HK-2 (cell line): ENCODE measurements around the gene SMAD7.

ENCODE experiments used
- DNase-seq: peaks from one replicate; pipeline ENCODE4 v3.0.0-alpha.2; 2018; ENCODE audit not compliant: unreplicated experiment

The SMAD7 gene

DNA sequence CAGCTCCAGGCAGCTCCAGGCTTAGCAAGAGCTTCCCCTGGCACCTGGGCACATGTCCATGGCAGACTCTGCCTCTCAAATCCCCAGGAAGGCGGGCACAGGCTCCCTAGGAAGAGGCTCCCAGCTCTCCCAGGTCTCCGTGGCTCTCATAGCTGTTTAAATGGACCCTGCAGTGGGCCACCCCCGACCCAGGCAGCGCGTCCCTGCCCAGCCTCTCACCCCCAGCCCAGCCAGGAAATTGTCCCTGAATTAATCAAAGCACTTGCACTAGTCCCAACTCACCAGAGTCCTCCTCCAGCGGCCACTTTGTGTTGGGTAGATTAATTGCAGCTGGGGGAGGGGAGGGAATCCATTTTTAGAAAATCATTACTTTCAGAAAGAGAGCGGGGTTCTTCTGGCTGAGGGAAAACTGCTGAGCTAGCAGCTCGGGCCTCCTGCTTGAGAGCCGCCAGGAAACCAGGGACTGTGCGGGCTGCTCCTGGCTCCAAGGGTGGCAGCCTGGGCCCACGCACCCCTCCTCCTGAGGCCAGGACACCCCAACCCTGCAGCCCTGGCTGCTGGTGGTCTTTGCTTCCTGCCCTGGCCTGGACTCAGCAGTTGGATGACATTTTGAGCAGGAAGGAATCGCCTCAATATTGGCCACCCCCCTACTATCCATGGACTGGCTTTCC is 36.0 kb downstream of the SMAD7 start:
- no peak for DNase-seq

DNA sequence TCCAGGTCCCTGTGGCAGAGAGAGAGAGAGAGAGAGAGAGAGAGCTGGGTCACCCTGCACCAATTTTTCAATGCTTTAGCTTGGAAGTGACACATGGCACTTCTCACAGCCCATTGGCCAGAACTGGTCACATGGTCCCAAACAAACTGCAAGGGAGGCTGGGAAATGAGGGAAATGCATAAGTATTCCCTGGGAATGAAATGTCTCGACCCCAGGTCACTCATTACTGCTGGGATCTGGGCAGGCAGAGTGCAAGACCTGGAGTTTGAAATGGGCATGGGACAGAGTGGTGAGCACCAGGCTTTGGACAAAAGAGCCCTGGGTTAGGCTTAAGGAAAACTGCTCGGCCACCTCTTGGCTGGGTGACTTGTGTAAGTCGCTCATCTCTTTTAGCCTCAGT is 37.0 kb downstream of the SMAD7 start:
- DNase-seq = no peak

DNA sequence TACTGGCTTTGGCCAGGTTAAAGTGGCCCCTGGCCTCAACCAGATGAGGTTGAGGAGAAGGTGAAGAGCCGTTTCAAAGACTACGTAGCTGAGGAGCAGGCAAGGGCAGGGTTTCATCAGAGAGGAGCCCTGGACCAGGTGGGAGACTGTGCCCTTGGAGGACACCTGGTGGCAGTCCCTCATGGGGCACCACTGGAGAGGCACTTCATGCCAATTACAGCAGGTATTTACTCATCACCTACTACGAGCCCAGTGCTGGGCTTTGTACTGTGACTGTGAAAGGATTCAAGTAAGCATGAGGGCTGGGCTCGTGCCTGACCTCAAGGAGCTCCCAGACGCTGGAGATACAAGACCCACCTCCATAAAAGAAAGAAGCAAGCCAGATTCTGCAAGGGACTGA is 37.6 kb downstream of the SMAD7 start:
- DNase-seq = no peak

DNA sequence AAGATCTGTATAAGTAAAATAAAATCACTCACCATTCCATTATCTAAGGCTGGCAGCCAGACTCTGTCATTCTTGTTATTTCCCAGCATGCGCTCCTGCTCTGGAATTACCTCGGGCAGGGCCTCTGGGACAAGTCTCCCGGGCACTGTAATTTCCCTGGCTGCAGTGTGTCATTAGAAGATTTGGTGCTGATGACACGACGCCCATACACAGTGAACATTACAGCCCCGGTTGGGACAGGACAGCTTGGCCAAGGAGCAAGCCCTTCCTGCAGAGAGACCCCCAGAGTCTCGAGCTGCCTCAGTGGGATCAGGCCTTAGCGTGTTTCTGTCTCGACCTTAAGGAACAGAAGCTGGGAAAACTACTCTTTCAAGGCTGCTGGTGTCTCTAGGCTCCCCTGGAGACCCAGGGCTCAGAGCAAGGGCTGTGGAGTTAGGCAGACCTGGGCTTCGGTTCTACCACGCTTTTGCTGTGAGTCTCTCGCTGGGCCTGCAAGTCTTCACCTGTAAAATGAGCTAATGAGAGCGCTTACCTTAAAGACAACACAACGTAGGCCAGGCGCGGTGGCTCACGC is 39.7 kb downstream of the SMAD7 start:
- DNase-seq = no peak

DNA sequence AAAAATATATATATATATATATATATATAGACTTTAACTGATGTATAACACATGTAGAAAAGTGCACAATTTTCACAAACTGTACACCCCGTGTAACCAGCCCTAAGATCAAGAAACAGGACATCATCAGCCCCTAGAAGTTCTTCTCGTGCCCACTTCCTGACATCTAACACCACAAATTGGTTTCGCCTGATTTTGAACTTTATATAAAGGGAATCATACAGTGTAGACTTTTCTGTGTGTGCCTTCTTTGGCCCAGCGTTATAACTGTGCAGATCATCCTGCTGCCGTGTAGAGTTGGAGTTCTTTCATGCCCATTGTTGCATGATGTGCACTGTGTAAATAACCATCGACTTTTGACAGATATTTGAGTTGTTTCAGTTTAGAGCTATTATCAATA is 41.0 kb downstream of the SMAD7 start:
- no peak for DNase-seq

DNA sequence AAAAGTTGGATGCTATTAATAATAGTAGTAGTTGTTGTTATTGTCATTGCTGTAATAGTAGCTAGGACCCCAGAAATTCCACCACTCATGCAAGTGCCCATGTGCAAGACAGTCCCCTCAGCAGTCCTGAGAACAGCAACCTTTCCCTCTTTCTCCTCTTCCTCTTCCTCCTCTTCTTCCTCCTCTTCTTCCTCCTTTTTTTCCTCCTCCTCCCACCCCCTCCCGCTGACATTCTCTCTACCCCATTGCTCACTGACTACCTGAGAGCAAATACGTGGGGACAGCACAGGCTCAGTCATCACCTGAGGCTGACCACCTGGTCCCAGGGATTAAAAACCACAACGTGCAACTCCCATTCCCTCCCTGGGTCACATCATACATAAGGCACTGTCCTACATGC is 41.8 kb downstream of the SMAD7 start:
- DNase-seq = no peak

DNA sequence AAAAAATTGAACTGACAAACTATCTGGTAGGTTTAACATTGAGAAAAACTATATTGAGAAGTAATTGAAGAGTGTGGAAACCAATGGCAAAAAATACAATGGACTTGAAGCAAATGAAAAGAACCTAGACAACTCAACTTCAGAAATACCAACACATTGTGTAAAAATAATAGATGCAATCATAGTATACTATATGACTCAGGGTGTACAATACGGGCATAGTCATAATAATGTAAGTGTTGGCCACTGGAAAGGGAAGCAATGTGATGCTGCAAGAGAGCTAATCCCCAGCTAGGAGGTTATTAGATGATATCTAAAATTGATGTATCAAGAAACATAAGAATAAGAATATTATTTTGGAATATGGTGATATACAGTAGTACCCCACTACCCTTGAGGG is 45.3 kb downstream of the SMAD7 start:
- DNase-seq = no peak

DNA sequence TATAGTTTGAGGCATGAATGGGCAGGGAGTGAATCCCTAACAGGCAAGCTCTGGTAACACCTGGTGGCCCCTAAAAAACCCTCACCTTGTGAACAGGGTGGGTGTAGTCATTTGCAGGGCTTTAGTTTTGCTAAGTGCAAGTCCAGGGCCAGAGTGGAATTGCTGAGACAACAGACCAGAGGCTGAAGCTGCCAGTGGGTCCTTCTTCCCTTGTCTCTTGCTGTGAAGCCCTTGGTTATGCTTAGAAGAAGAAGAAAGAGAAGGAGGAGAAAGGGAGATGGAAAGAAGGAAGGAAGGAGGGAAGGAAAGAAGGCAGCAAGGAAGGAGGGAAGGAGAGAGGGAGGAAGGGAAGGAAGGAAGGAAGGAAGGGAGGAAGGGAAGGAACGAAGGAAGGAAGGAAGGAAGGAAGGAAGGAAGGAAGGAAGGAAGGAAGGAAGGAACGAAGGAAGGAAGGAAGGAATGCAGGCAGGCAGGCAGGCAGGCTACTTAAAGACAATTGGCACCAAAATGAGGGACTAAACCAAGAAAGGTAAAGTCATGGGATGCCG is 45.8 kb downstream of the SMAD7 start:
- DNase-seq = no peak

DNA sequence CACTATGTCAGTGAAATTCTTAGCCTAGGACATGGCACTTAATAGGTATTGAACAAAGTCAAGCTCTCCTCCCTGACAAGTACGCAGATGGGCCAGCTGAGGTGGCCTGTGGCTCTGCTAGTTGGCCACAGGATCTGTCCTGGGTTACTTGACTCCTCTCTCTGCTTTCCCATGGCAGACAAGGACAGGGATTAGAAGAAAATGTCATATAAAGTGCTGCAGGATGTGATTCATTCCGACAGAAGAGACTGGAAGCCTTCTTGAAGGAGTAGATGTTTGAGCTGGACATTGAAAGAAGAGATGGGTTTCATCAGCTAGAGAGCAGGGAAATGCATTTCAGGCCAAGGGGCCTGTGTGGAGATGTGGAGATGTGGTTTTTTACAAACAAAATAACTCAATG is 46.7 kb downstream of the SMAD7 start:
- DNase-seq = no peak

DNA sequence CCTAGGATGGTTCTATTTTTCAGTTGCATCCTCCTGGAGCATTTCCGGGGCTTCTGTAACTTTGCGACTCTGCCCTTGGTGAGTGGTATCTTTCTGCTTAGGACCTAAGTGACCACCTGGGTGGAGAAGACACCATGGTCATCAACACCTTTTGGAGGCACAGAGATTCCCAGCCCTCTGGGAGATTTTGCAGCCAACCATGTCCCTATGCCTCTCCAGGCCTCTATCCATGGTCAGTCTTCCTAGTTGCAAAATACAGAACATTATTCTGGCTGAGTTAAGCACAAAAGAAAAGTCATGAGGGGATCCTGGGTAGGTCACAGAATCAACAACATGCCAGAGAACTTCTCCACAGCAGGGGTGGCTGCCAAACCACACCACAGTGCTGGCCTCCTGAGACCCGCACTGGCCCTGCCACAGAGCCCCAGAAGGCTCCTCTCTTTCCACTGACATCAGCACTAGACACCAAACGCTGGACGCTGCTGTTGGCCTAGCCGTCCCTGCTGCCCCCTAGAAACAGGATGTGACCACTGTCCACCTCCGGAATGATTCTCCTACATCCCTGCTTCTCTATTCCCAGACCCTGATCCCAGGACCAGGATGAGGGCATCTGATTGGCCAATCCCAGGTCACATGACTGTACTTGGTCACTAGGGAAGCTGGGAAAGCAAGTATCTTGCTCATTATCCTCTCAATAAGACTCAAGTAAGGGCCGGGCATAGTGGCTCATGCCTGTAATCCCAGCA is 47.7 kb downstream of the SMAD7 start:
- no peak for DNase-seq

DNA sequence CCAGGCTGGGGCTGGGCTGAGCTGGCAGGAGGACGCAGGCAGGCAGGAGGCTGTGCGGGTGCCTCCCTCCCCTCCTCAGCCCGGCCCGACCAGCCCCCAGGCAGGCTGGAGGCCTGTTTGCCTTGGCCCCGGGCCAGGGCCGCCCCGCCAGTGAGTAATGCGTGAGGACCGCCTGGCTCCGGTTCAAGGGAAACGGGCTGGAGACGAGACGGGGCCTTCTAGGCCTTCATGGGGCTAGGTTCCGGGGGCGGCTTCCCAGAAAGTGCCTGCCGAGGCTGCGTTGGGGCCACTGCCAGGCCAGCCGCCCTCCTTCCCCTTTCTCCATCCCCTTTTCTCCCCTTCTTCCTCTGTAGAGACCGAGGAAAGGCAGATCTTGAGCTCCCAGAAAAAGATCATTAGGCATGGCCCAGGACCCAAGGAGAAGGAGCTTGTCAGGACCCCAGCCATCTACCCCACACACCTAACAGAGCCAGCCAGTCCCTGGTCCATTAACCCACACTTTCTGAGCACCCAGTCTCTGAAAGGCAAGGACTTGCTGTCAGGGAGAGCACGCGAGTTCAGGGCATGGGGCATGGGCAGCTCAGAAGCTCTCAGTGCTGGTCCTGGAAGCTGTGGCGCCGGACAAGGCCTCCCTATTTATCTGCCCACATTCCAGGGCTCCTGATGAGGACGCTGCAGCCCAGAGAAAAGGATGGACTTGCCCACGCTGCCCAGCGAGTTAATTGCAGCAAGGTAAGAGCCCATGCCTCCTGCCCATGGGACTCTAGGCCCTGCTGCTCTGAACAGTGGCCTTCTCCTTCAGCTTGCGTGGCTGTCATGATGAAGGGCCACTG is 48.5 kb downstream of the SMAD7 start:
- DNase-seq = peak; percentile 91

DNA sequence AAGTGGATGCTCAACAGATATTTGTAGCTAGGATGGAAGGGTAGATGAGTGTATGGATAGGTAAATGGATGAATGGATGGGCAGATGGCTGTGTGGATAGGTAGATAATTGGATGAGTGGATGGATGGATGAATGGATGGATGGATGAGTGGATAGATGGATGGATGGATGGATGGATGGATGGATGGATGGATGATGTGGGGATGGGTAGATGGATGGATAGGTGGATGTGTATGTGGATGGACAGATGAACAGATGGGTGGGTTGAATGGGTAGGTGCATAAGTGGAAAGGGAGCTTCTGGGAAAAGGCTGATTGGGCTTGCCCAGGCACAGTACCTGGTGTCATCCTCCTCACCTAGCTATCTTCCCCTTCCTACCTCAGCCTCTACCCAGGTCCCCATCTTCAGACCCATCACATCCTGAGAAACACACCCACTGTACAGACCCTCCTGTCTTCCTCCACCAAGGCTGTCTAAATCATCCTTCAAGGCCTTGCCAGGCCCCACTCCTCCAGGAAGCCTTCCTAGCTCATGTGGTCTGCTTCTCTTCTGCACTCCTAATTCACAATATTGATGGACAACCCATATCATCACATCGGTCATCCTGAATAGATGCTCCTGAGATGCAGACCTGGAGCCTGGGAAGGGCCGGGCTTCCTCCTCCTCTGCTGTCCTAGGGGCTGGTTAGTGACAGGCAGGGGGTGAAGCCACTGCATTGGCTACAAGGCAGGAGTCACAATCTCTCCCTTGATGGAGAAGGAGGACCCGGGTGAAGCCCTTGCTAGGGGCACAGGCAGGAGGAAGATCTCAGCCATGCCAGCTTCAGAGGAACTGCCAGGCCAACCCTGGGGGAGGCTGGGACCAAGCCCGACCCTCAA is 49.4 kb downstream of the SMAD7 start:
- no peak for DNase-seq

DNA sequence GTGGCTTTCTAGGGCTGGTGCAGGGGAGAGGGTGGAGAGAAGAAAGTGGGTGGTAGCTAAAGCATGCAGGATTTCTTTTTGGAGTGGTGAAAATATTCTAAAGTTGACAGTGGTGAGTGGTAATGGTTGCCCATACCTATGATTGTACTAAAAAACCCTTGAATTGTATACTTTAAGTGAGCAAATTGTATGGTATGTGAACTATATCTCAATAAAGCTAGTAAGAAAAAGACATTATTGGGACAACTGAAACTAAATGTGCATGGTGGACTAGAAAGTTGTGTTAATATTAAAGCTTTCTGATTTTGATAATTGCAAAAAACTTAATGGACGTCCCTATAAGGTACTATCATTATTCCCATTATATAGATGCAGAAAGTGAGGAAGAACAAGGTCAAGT is 50.3 kb downstream of the SMAD7 start:
- no peak for DNase-seq

DNA sequence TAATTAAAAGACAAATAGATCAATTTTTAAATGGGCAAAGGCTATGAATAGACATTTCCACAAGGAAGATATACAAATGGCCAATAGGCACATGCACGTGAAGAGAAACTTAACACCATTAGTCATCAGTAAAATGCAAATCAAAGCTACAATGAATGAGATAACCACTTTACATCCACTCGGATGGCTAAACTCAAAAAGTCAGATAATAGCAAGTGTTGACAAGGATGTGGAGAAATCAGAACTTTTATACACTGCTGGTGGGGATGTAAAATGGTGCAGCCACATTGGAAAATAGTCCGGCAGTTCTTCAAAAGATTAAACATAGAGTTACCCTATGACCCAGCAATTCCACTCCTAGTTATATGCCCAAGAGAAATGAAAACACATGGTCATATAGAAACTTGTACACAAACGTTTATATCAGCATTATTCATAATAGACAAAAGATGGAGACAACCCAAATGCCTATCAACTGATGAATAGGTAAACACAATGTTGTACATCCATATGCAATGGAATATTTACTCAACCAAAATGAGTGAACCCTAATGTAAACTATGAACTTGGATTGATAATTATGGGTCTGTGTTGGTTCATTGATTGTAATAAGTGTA is 51.1 kb downstream of the SMAD7 start:
- DNase-seq = no peak

DNA sequence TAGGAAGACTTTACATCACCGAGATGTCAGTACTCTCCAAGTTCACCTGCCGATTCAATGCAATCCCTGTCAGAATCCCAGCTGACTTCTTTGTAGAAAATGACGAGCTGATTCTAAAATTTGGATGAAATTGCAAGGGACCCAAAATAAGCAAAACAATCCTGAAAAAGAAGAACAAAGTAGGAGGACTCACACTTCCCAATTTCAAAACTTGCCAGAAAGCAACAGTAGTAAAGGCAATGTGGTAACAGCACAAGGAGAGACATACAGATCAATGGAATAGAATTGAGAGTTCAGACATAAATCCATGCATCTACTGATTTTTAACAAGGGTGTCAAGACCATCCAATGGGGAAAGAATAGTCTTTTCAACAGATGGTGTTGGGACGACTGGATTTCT is 52.2 kb downstream of the SMAD7 start:
- no peak for DNase-seq

DNA sequence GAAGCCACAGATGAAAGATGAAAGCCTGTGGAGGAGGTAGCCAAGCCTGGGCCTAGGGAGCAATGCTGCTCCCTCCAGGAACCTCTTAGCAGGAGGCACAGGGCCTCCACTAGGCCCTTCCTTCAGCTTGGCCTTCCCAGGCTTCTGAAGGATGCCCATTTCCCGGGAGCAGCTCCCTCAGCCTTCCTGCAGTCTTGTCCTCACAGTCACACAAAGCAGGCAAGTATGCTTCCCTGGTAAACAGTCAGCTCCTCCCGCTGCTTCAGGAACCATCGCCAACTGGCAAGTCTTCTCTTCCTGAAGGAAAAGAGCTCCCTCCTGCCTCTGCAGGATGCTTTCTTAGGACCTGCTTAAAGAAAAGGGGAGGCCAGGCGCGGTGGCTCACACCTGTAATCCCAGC is 53.2 kb downstream of the SMAD7 start:
- no peak for DNase-seq

DNA sequence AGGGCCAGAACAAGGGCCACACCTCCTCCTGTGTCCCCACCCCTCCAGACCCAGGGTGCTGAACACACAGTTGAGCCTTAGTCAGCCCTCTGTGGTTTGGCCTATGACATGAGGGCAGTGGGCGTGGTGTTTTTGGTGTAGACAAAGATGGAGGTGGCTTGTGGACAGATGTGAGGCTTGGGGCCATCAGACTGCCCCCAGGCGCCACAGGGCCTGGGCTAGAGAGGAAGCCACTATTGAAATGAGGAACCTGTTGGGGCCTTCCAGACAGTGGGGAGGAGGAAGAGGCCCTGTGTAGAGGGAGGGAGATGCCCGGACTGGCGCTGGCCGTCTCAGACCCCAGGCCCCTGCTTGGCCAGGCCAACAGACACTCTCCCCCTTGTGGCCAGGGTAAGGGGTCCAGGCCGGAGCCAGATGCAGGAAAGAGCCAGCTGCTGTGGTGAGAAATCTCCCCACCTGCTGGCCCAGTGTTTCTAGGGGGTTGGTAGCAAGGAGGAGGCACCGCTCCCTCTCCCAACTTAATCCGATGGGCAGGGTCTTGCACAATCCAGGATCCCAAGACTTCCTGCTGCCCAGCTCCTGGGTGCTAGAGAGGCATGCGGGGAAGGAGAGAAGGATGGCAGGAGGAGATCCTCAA is 53.8 kb downstream of the SMAD7 start:
- no peak for DNase-seq

DNA sequence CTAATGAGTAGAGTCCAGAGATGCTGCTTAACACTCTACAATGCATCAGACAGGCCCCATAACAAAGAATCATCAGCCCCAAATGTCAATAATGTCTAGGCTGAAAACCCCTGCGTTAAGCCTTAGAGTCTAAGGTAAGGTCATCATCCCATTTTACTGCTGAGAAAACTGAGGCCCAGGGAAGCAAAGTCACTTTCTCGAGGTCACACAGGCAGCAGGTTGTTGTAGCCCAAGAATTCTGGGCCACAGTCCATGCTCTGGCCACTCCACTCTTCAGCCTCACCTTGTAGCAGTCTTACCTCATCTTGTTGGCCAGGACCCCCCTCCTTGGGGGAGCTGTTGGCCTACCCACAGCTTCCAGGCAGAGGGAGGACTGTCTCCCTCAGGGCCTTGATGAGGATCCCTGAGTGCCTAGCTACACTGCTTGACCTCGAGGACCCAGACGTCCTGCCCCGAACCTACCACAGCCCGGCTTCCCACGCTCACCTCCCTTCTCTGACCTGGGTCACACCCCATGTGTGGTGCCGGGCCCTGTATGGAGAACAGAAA is 54.4 kb downstream of the SMAD7 start:
- no peak for DNase-seq

DNA sequence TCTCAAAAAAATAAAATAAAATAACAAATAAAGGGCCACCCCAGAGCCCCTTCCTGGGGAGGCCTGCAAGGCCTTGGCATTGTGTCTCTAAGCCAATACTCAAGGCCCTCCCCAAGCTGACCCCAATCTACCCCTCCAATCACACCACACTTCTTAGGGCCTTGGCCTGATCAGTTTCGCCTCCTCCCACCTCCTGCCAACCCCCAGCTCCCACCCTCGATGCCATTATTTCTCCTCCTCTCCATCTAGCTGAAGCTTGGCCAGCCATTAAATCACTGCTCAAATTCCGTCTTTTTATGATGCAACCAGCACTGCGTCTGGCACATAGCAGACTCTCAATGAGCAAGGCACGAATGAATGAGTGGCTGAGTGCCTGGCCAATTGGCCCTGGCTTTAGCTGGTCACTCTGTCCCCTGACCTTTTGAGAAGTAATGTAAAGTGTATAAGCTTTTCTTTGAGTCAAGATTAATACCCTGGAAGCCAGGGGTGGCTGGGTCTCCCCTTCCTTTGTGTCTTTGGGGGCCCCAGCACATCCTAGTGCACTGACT is 55.9 kb downstream of the SMAD7 start:
- no peak for DNase-seq
